Keratinocyte (primary cell): ENCODE measurements around the gene LSM14B. TPM values are rescaled to one million over a fixed set of nuclear protein-coding genes. Genes with fewer than 3 reads are reported as not detected.

Source experiments
- DNase-seq: peaks from one replicate; pipeline ENCODE4 v3.0.0-alpha.2; 2011; ENCODE audit warnings: low read depth, missing footprints, low spot score
- FAIRE-seq: peaks from 2 replicates; lab custom pipeline; 2011; peaks lifted over from hg19 to GRCh38; lab: Jason Lieb, UNC
- H2AFZ ChIP-seq: 2 replicates; pipeline ENCODE4 v1.6.0; 2012; ENCODE audit warnings: low read length, control low read depth, inconsistent platforms; ENCODE audit not compliant: control insufficient read depth
- H3K27ac ChIP-seq: 2 replicates; pipeline ENCODE4 v1.5.1; 2011; ENCODE audit warnings: low read length; ENCODE audit not compliant: control insufficient read depth, insufficient read depth
- H3K27me3 ChIP-seq: 3 replicates; pipeline ENCODE4 v1.6.0; 2011; ENCODE audit warnings: low read length; ENCODE audit not compliant: control insufficient read depth, insufficient read depth; ENCODE audit errors: extremely low read depth
- H3K36me3 ChIP-seq, 2 experiments: 2 replicates in 1 of 2; 3 replicates in 1 of 2; pipeline ENCODE4 v1.5.1; 2011; ENCODE audit warnings: low read length in 2 of 2, mild to moderate bottlenecking in 1 of 2; ENCODE audit not compliant: control insufficient read depth in 2 of 2, insufficient read depth in 2 of 2; ENCODE audit errors: extremely low read depth in 1 of 2
- H3K4me1 ChIP-seq: 3 replicates; pipeline ENCODE4 v1.5.1; 2011; ENCODE audit warnings: low read length; ENCODE audit not compliant: control insufficient read depth, insufficient read depth; ENCODE audit errors: extremely low read depth
- H3K4me2 ChIP-seq: 3 replicates; pipeline ENCODE4 v1.6.0; 2011; ENCODE audit warnings: low read depth, low read length; ENCODE audit not compliant: control insufficient read depth, insufficient read depth; ENCODE audit errors: extremely low read depth
- H3K4me3 ChIP-seq, 3 experiments: fragments of 200-600 bp in 1 of 3; sonication (generic) in 1 of 3; 2 replicates in 2 of 3; 3 replicates in 1 of 3; pipeline ENCODE4 v1.5.1; 2011 to 2016; ENCODE audit warnings: low read length in 3 of 3, mild to moderate bottlenecking in 3 of 3, control low read depth in 2 of 3, inconsistent platforms in 1 of 3, low read depth in 1 of 3, mixed read lengths in 1 of 3, mixed run types in 1 of 3, moderate library complexity in 1 of 3; ENCODE audit not compliant: control insufficient read depth in 2 of 3, insufficient read depth in 2 of 3; ENCODE audit errors: extremely low read depth in 1 of 3
- H3K79me2 ChIP-seq: 2 replicates; pipeline ENCODE4 v1.6.0; 2012; ENCODE audit warnings: low read length; ENCODE audit not compliant: control insufficient read depth, insufficient read depth
- H3K9ac ChIP-seq: 3 replicates; pipeline ENCODE4 v1.6.0; 2011; ENCODE audit warnings: low read length; ENCODE audit not compliant: control insufficient read depth, insufficient read depth; ENCODE audit errors: extremely low read depth
- H3K9me1 ChIP-seq: 3 replicates; pipeline ENCODE4 v1.6.0; 2011; ENCODE audit warnings: low read length; ENCODE audit not compliant: control insufficient read depth, insufficient read depth; ENCODE audit errors: extremely low read depth
- H3K9me3 ChIP-seq: 2 replicates; pipeline ENCODE4 v1.5.1; 2012; ENCODE audit warnings: low read depth, low read length; ENCODE audit not compliant: control insufficient read depth
- H4K20me1 ChIP-seq: 3 replicates; pipeline ENCODE4 v1.6.0; 2011; ENCODE audit warnings: low read length; ENCODE audit not compliant: control insufficient read depth, insufficient read depth; ENCODE audit errors: extremely low read depth
- CTCF ChIP-seq, 3 experiments: IDR thresholded peaks in 1 of 3; conservative IDR thresholded peaks in 1 of 3; optimal IDR thresholded peaks in 1 of 3; 2 replicates in 2 of 3; 3 replicates in 1 of 3; pipeline versions ENCODE3 to v1.5.1; 2011; ENCODE audit warnings: low read length in 3 of 3, mild to moderate bottlenecking in 3 of 3, moderate library complexity in 2 of 3, control low read depth in 1 of 3, inconsistent platforms in 1 of 3; ENCODE audit not compliant: insufficient read depth in 2 of 3; ENCODE audit errors: extremely low read depth in 1 of 3
- EZH2 ChIP-seq: IDR thresholded peaks from one replicate; pipeline ENCODE4 v1.6.1; 2012; ENCODE audit warnings: inconsistent platforms, mild to moderate bottlenecking, low read length, moderate library complexity
- dilution Hi-C: fragments of 300-500 bp; cut with MboI; formaldehyde crosslinking; loops from one replicate; pipeline ENCODE4 v1.7.0; 2020; ENCODE audit warnings: low sequenced_read_pairs; ENCODE audit not compliant: extremely low pct_ligation_motif_present
- polyA minus RNA-seq, 3 experiments: library from RNA; depleted of rRNA, polyadenylated mRNA; stranded (reverse); fragments of >200 nt; gene quantifications; 1 replicate in 1 of 3; 2 replicates in 1 of 3; 3 replicates in 1 of 3; pipeline ENCODE4 v1.2.3, GENCODE V29; 2011
- polyA plus RNA-seq, 5 experiments: library from polyadenylated mRNA; depleted of rRNA in 3 of 5; stranded (reverse) in 3 of 5; stranded (forward) in 1 of 5; unstranded in 1 of 5; fragments of >200 nt; gene quantifications; 1 replicate in 1 of 5; 2 replicates in 3 of 5; 3 replicates in 1 of 5; pipeline versions ENCODE4 v1.2.1 to v1.2.3, GENCODE V29; 2011 to 2012; ENCODE audit warnings: missing spikeins in 2 of 5, low read depth in 1 of 5, low replicate concordance in 1 of 5

Gene LSM14B
- polyA plus RNA-seq, result 19.9 to 21.7 TPM (median 20.0 TPM) in 3 replicates
- 17.0 TPM for polyA plus RNA-seq (2011; ENCODE audit: low read depth)
- 20.6 and 28.3 TPM in 2 replicates for polyA plus RNA-seq (2011; cell fraction: cytosol; rRNA removed)
- 30.7 and 35.5 TPM in 2 replicates for polyA plus RNA-seq (2011; cell fraction: nucleus; rRNA removed)
- polyA plus RNA-seq (2012; ENCODE audit: low replicate concordance), result 22.6 and 25.9 TPM in 2 replicates
- 20.7 to 28.7 TPM (median 21.6 TPM) in 3 replicates for polyA minus RNA-seq
- 28.8 TPM for polyA minus RNA-seq (2011; cell fraction: cytosol; rRNA and poly(A)+ RNA removed)
- polyA minus RNA-seq (2011; cell fraction: nucleus; rRNA and poly(A)+ RNA removed), result 9.0 and 16.1 TPM in 2 replicates

GRCh38 chr20:62121776-62122653, at the start of gene LSM14B:
Gene LSM14B, plus strand, starts transcription at chr20:62122475. Its CDS starts 192 bp downstream, at chr20:62122667.
- DNase-seq (peak; percentile 63), FAIRE-seq (no peak)
- peak within 1 kb of the TSS; percentile 93 for H3K4me2 ChIP-seq
- TF ChIP-seq CTCF (optimal IDR thresholded peaks at IDR 0.05 in 1 of 3, IDR thresholded peaks at IDR 0.05 in 1 of 3, conservative IDR thresholded peaks at IDR 0.05 in 1 of 3; ENCODE audit: extremely low read depth in 1 of 3, insufficient read depth in 2 of 3, low read length in 3 of 3) (no peak), EZH2 (no peak)
- H3K9me1 ChIP-seq, result no peaks in the 10 kb centered on the region
- H2AFZ ChIP-seq, result peak within 1 kb of the TSS; percentile 78
- peaks cover 14% of the 10 kb centered on the region for H4K20me1 ChIP-seq
- peak within 1 kb of the TSS; percentile 88 for H3K27ac ChIP-seq
- H3K79me2 ChIP-seq, result peaks cover 17% of the 10 kb centered on the region
- peak within 1 kb of the TSS; percentile 88 for H3K9ac ChIP-seq
- dilution Hi-C loops, result no loop called here
- H3K36me3 ChIP-seq, result peaks cover 7 to 12% of the 10 kb centered on the region in 2 experiments
- peaks cover 22% of the 10 kb centered on the region for H3K27me3 ChIP-seq
- H3K9me3 ChIP-seq, result no peaks in the 10 kb centered on the region
- H3K4me3 ChIP-seq, result peak within 1 kb of the TSS; percentile 54 to 89 (median 77)
- peaks cover 8% of the 10 kb centered on the region for H3K4me1 ChIP-seq

- no peaks in the 10 kb centered on the region for H4K20me1 ChIP-seq
- TF ChIP-seq CTCF (optimal IDR thresholded peaks at IDR 0.05 in 1 of 3, IDR thresholded peaks at IDR 0.05 in 1 of 3, conservative IDR thresholded peaks at IDR 0.05 in 1 of 3; ENCODE audit: extremely low read depth in 1 of 3, insufficient read depth in 2 of 3, low read length in 3 of 3) (no peak), EZH2 (no peak)
- DNase-seq (no peak), FAIRE-seq (no peak)
- no peaks in the 10 kb centered on the region for H3K4me1 ChIP-seq
- no peak overlapping the region for H3K9ac ChIP-seq
- no peaks in the 10 kb centered on the region for H3K9me1 ChIP-seq
- dilution Hi-C loops, result no loop called here
- no peak overlapping the region for H2AFZ ChIP-seq
- H3K79me2 ChIP-seq, result no peaks in the 10 kb centered on the region
- no peaks in the 10 kb centered on the region for H3K27me3 ChIP-seq
- no peak overlapping the region for H3K4me3 ChIP-seq
- no peaks in the 10 kb centered on the region for H3K9me3 ChIP-seq
- H3K36me3 ChIP-seq, result no peaks in the 10 kb centered on the region
- no peak overlapping the region for H3K27ac ChIP-seq
- H3K4me2 ChIP-seq, result no peak overlapping the region
Observed at GRCh38 chr20:62073323-62073722, 49.0 kb upstream of the LSM14B start.
